SH-SY5Y (cell line): ENCODE measurements around the gene DLG2.

Source experiments
- GATA2 ChIP-seq: IDR thresholded peaks from 2 replicates; pipeline ENCODE4 v1.6.1; 2011; ENCODE audit warnings: mild to moderate bottlenecking, low read depth, low read length
- GATA3 ChIP-seq: IDR thresholded peaks from 2 replicates; pipeline ENCODE4 v1.6.1; 2011; ENCODE audit warnings: low read depth, mild to moderate bottlenecking, low read length, moderate library complexity

- TF ChIP-seq GATA2 (no peak), GATA3 (no peak)
These were observed 186.9 kb downstream of the DLG2 start for GRCh38 chr11:85440273-85440672.
